GM12891 (cell line): ENCODE measurements around the gene FAM241A.
"Not testable (repeated sequence)": the region's sequence is repeated elsewhere in the genome, so short reads cannot be mapped to it uniquely, and the experiment has no call there.

ENCODE experiments used
- POLR2AphosphoS5 ChIP-seq: IDR thresholded peaks from 2 replicates; pipeline ENCODE4 v1.6.1; 2011; ENCODE audit warnings: low read depth, low read length, control low read depth
- TAF1 ChIP-seq: IDR thresholded peaks from 2 replicates; pipeline ENCODE4 v1.6.1; 2011; ENCODE audit warnings: low read depth, low read length, control low read depth

DNA sequence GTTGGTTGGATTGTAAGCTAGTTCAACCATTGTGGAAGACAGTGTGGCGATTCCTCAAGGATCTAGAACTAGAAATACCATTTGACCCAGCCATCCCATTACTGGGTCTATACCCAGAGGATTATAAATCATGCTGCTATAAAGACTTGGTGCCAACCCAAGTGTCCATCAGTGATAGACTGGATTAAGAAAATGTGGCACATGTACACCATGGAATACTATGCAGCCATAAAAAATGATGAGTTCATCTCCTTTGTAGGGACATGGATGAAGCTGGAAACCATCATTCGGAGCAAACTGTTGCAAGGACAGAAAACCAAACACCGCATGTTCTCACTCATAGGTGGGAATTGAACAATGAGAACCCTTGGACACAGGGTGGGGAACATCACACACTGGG is 18.5 kb downstream of the FAM241A start:
- not testable (repeated sequence) for TF ChIP-seq POLR2AphosphoS5, TAF1
